Endothelial cell of umbilical vein (primary cell): ENCODE data around the gene MARK2. TPM values are rescaled to one million over a fixed set of nuclear protein-coding genes. Genes with fewer than 3 reads are reported as not detected.

Source experiments
- BruUV-seq: library from RNA; stranded (reverse); fragments of 400-500 nt; replicated peaks from 2 replicates; lab custom pipeline; 2021; lab: Mats Ljungman, UMichigan
- CTCF ChIA-PET: fragments of 300-600, 350-600 bp; sonication (Branson Sonifier 250); formaldehyde crosslinking; loops from one replicate; lab custom pipeline; 2021; ENCODE audit warnings: antibody characterized with exemption, inconsistent platforms; lab: Charles Lee
- POLR2A ChIA-PET: fragments of 300-600, 350-600 bp; sonication (Branson Sonifier 250); formaldehyde crosslinking; loops from one replicate; lab custom pipeline; 2021; ENCODE audit warnings: antibody characterized with exemption, inconsistent platforms; lab: Charles Lee
- DNase-seq: peaks from one replicate; pipeline ENCODE4 v3.0.0-alpha.2; 2011; ENCODE audit warnings: low read depth, low spot score
- FAIRE-seq: peaks from 2 replicates; lab custom pipeline; 2011; peaks lifted over from hg19 to GRCh38; lab: Jason Lieb, UNC
- H2AFZ ChIP-seq: 2 replicates; pipeline ENCODE4 v1.6.0; 2012; ENCODE audit warnings: low read depth, low read length, control low read depth, inconsistent platforms
- H3K27ac ChIP-seq: 2 replicates; pipeline ENCODE4 v1.5.1; 2011; ENCODE audit warnings: low read depth, mild to moderate bottlenecking, control low read depth, low read length, moderate library complexity; ENCODE audit not compliant: insufficient read depth
- H3K27me3 ChIP-seq, 2 experiments: 2 replicates each; pipeline versions ENCODE4 v1.6.0 to v1.6.1; 2011; ENCODE audit warnings: low read length in 2 of 2, mixed read lengths in 1 of 2; ENCODE audit not compliant: control insufficient read depth in 2 of 2, insufficient read depth in 2 of 2
- H3K36me3 ChIP-seq, 2 experiments: 2 replicates in 1 of 2; 3 replicates in 1 of 2; pipeline ENCODE4 v1.5.1; 2011; ENCODE audit warnings: low read length in 2 of 2, mild to moderate bottlenecking in 1 of 2, moderate library complexity in 1 of 2; ENCODE audit not compliant: control insufficient read depth in 2 of 2, insufficient read depth in 2 of 2; ENCODE audit errors: extremely low read depth in 1 of 2
- H3K4me1 ChIP-seq: 3 replicates; pipeline ENCODE4 v1.5.1; 2011; ENCODE audit warnings: mild to moderate bottlenecking, low read length; ENCODE audit not compliant: control insufficient read depth, insufficient read depth; ENCODE audit errors: extremely low read depth
- H3K4me2 ChIP-seq: 2 replicates; pipeline ENCODE4 v1.6.1; 2011; ENCODE audit warnings: low read length, control low read depth, mixed read lengths; ENCODE audit not compliant: insufficient read depth
- H3K4me3 ChIP-seq, 3 experiments: fragments of 200-600 bp in 1 of 3; sonication (generic), shearing (Covaris generic) in 1 of 3; replicated peaks in 1 of 3; 2 replicates each; pipeline ENCODE4 v1.5.1; 2011 to 2016; ENCODE audit warnings: control low read depth in 3 of 3, low read length in 3 of 3, mild to moderate bottlenecking in 2 of 3, inconsistent platforms in 1 of 3, low read depth in 1 of 3, moderate library complexity in 1 of 3; ENCODE audit not compliant: insufficient read depth in 1 of 3
- H3K79me2 ChIP-seq: 2 replicates; pipeline ENCODE4 v1.6.0; 2012; ENCODE audit warnings: low read length, inconsistent platforms; ENCODE audit not compliant: control insufficient read depth, insufficient read depth
- H3K9ac ChIP-seq: replicated peaks from 2 replicates; pipeline ENCODE3; 2011; ENCODE audit warnings: low read length, control low read depth; ENCODE audit not compliant: insufficient read depth; ENCODE audit errors: extremely low read depth
- H3K9me1 ChIP-seq: replicated peaks from 3 replicates; pipeline ENCODE4 v1.6.0; 2011; ENCODE audit warnings: mild to moderate bottlenecking, low read length; ENCODE audit not compliant: control insufficient read depth, insufficient read depth; ENCODE audit errors: extremely low read depth
- H3K9me3 ChIP-seq: replicated peaks from 2 replicates; pipeline ENCODE4 v1.5.1; 2012; ENCODE audit warnings: low read length, inconsistent platforms; ENCODE audit not compliant: control insufficient read depth, insufficient read depth
- H4K20me1 ChIP-seq: replicated peaks from 2 replicates; pipeline ENCODE3; 2011; ENCODE audit warnings: mild to moderate bottlenecking, low read length; ENCODE audit not compliant: control insufficient read depth, insufficient read depth; ENCODE audit errors: extremely low read depth
- CTCF ChIP-seq, 2 donors: IDR thresholded peaks; 1 replicate in 1 of 2; 2 replicates in 1 of 2; pipeline ENCODE4 v1.5.1; 2011; ENCODE audit warnings: low read length in 2 of 2, mild to moderate bottlenecking in 2 of 2, moderate library complexity in 2 of 2, control low read depth in 1 of 2, inconsistent platforms in 1 of 2, low read depth in 1 of 2; ENCODE audit not compliant: insufficient read depth in 1 of 2; ENCODE audit errors: extremely low read depth in 1 of 2
- GATA2 ChIP-seq: IDR thresholded peaks from 2 replicates; pipeline ENCODE4 v1.7.0; 2011; ENCODE audit warnings: low read depth, mild to moderate bottlenecking, moderate library complexity, mixed read lengths, low read length; ENCODE audit not compliant: insufficient read length, insufficient read depth
- JUN ChIP-seq: IDR thresholded peaks from 2 replicates; pipeline ENCODE4 v1.6.1; 2011; ENCODE audit warnings: borderline replicate concordance, low read depth; ENCODE audit not compliant: insufficient read length, insufficient read depth
- POLR2A ChIP-seq: IDR thresholded peaks from 2 replicates; pipeline ENCODE4 v1.6.1; 2012; ENCODE audit warnings: low read depth, mild to moderate bottlenecking, control low read depth, low read length
- POLR2AphosphoS5 ChIP-seq: IDR thresholded peaks from 2 replicates; pipeline ENCODE4 v1.6.1; 2012; ENCODE audit warnings: low read depth, mild to moderate bottlenecking, control low read depth, low read length, moderate library complexity; ENCODE audit not compliant: insufficient read depth
- dilution Hi-C: fragments of 300-500 bp; cut with MboI; formaldehyde crosslinking; loops from one replicate; pipeline ENCODE4 v1.15.0; 2019; ENCODE audit warnings: low sequenced_read_pairs; ENCODE audit not compliant: extremely low pct_ligation_motif_present
- intact Hi-C: fragments of 100-400 bp; cut with micrococcal nuclease; formaldehyde crosslinking; loops from one replicate; pipeline ENCODE4 v1.10.0; 2022
- polyA plus RNA-seq, 4 experiments: library from polyadenylated mRNA; depleted of rRNA in 3 of 4; stranded (reverse) in 3 of 4; unstranded in 1 of 4; fragments of >200 nt; gene quantifications; 2 replicates each; pipeline versions ENCODE4 v1.2.1 to v1.2.3, GENCODE V29; 2011 to 2012; ENCODE audit warnings: missing spikeins in 1 of 4
- total RNA-seq: library from RNA; stranded (reverse); gene quantifications from 2 replicates; pipeline ENCODE4 v1.2.3, GENCODE V29; 2021
- TF ChIP-seq, protein P1 (sequence below): IDR thresholded peaks from 2 replicates; pipeline ENCODE4 v1.6.1; 2011; ENCODE audit not compliant: insufficient read depth, insufficient read length

The MARK2 gene
- total and polyA plus RNA-seq, 2 donors (not counting 3 experiments of a cell fraction or from before 2014, with no cell fraction given) = 16.6 to 34.7 TPM

DNA sequence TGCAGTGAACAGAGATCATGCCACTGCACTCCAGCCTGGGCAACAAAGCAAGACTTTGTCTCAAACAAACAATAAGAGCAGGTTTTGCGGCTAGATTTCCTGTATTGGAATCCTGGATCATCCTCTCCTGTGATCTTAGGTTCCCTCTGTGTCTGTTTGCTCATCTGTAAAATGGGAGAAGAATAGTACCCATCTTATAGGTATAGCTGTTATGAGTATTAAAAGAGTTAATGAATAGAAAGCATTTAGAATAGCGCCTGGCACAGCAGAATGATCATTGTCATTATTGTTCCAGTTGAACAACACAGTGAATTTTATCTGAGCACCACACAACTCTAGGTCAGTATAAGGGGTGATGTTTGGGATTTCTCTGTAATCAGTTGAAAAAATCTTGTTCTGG, 10.8 kb downstream of the MARK2 start:
- ChIA-PET CTCF (interaction anchor here (0.9 kb wide), 1 partner anchor 8 kb away, joined by 3 read pairs; no protein-coding TSS in a partner anchor), POLR2A (no interaction called here)
- dilution Hi-C loops = no loop called here
- H3K9ac ChIP-seq = no peak overlapping the region
- no peak overlapping the region for H3K4me3 ChIP-seq
- peaks cover 0 to 2% of the 10 kb centered on the region in 2 experiments for H3K36me3 ChIP-seq
- intact Hi-C loops = no loop called here
- peaks cover 77% of the 10 kb centered on the region for H3K79me2 ChIP-seq
- DNase-seq (no peak), FAIRE-seq (no peak)
- no TSS peak for BruUV-seq
- no peak overlapping the region for H3K4me2 ChIP-seq
- peaks cover 9% of the 10 kb centered on the region for H4K20me1 ChIP-seq
- no peak for TF ChIP-seq POLR2A
- TF ChIP-seq JUN = no peak
- TF ChIP-seq, protein P1, sequence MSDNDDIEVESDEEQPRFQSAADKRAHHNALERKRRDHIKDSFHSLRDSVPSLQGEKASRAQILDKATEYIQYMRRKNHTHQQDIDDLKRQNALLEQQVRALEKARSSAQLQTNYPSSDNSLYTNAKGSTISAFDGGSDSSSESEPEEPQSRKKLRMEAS = no peak
- TF ChIP-seq CTCF (IDR thresholded peaks at IDR 0.05; ENCODE audit: extremely low read depth in 1 of 2, insufficient read depth in 1 of 2, low read depth in 1 of 2, low read length in 2 of 2) = no peak
- TF ChIP-seq GATA2 = no peak
- TF ChIP-seq POLR2AphosphoS5 = no peak
- H3K27ac ChIP-seq = no peak overlapping the region
- no peak overlapping the region for H2AFZ ChIP-seq
- H3K27me3 ChIP-seq = no peaks in the 10 kb centered on the region
- H3K9me3 ChIP-seq = no peaks in the 10 kb centered on the region
- H3K9me1 ChIP-seq = no peaks in the 10 kb centered on the region
- H3K4me1 ChIP-seq = no peaks in the 10 kb centered on the region
